ENCODE results near the gene SMG5.

The SMG5 gene

DNA sequence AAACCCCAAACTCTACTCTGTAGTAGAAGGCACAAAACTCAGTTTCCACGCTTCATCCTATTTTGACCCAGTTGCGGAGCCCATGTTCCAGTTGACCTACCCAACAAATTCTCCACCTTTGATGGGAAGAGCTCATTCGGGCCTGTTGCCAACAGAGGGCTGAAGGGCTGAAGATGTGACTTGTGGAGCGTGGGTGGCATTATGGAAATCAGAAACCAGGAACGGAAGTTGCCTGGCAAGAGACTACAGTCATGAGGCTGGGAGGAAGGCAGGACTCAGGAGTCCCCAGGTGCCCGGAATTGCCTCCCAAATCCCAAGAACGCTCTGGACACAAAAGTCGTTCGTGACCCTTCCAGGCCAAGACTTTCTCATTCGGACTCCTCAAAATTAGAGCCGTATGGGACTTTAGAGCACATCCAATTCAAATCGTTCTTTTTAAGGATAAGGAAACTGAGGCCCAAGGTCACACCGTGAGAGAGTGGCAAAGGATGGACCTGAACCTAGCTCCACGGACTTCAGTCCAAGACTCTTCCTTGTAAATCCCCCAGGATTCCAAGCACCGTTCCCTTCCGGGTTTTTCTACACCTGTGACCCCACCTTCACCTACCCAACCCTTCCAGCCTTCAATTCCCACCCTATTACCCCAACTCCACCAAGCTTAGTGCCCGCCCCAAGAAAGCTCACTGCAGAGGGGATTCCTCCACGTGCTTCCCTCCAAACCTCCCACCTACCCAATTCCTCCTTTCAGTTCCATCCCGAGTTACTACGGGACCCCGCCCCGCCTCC lies 739 bp downstream of the SMG5 start:
- in situ Hi-C loops (cut with HindIII; ENCODE audit: low sequenced_read_pairs) = no loop called here

DNA sequence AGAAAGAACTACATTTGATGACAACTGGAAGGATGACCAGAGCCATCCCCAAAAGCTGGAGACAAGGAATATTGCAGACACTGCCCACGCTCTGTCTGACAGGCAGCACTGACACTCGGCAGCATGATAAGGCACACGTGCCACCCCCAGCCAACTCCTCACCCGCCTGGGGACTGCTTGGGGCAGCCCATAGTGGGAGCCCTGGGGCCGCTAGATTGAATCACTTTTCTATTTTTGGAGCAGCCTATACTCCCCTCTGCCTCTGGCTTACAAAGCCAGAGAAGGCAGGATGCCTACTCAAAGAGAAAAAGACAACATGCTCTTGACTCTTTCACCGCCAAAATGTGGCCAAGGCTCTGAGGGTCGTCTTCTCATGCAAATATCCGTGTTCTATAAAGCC lies 1.3 kb downstream of the SMG5 start:
- in situ Hi-C loops (cut with HindIII; ENCODE audit: low sequenced_read_pairs) = no loop called here

GRCh38 chr1:156279837-156280236 lies 2.8 kb downstream of the SMG5 start:
- in situ Hi-C loops (cut with HindIII; ENCODE audit: low sequenced_read_pairs) = no loop called here

DNA sequence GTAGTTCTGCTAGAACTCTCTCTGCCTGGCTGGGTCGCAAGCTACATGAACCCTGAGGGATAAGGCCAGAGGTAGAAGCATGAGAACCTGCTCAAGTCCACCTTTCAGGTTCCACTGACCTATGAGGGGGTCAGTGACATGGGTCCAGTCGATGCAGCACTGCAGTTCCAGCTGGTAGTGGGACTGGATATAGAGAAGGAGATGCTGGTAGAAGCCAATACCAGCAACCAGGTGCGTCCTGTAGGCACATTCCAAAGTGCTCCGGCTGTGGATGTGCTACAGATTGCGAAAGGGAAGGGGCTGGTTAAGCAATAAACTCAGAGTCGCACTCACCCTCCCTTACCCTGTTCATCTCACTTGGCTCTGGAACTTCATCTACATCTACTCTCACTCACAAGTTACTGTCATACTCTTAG lies 5.7 kb downstream of the SMG5 start:
- in situ Hi-C loops (cut with HindIII; ENCODE audit: low sequenced_read_pairs) = no loop called here

DNA sequence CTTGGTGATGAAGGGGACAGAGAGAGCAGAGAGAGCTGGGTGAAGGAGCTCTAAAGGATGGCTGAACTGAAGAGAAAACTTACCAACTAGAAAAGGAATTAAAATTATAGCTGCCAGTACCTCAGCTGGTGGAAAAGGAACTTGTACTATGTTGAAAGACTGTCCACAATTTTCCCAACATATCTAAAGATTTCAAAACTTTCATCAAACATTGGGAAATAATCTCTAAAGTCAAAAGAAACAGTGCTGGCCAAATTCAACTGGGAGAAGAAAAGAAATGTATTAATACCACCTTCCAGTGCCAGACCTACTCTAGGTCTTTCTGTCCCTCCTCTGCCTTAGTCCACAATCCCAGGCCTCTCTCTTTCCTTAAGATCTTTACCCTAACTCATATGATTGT lies 6.1 kb downstream of the SMG5 start:
- in situ Hi-C loops (cut with HindIII; ENCODE audit: low sequenced_read_pairs) = no loop called here

- in situ Hi-C loops (cut with HindIII; ENCODE audit: low sequenced_read_pairs) = no loop called here
Measured at GRCh38 chr1:156270314-156270713, 12.3 kb downstream of the SMG5 start.

DNA sequence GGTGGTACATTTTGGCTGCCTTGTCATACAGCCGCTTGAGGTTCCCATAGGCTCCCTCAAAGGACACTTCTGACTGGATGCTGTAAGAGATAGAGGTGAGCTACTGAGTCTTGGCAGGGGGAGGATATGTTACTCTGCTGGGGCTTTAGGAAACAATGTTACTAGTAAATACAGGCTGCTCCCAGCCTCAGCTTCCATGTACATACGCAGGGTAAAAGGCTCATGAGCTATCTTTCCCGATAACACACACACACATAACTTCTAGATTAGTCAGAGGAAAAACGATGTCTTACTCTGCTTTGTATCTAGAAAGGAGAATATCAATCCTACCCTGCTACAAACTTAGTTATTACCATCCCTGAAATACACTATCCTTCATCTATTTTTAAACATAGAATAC lies 14.3 kb downstream of the SMG5 start:
- in situ Hi-C loops (cut with HindIII; ENCODE audit: low sequenced_read_pairs) = no loop called here

- in situ Hi-C loops (cut with HindIII; ENCODE audit: low sequenced_read_pairs) = no loop called here
Measured at GRCh38 chr1:156266051-156266450, 16.6 kb downstream of the SMG5 start.

GRCh38 chr1:156263288-156263655 lies 19.4 kb downstream of the SMG5 start:
- in situ Hi-C loops (cut with HindIII; ENCODE audit: low sequenced_read_pairs) = no loop called here

DNA sequence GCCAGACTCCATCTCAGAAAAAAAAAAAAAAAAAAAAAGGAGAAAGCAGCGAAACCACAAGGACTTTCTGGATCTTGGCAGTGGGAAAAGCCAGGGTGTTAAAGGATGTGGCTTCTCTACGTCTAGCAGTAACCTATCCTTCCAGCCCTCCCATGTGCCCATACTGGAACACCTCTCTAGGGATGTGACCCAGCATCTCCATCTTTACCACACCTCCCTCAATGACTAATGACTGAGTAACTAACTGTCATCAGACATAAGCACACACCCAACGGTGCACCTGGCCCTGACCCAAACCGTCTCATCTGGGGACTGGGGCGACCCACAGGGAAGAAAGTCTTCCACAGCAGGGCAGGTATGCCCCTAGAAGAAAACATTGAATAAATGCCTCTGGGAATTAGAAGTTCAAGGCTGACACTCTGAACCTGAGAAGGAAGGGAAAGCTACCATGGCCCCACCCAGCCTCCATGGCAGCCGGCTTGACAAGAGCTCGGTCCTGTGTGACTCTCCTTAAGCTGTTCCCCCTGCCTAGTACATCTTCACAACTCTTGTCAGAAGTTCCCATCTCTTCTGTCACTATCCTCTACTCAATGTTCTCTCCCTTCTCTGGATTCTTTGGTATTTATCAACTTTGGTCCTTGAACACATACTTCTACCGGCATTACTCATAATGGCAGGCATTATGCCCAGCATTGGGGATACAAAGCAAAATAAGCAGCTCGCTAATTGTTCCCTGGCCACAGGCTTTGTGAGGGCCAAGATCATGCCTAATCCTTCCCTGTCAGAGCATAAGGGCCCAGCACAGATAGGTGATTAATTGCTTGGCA lies 20.0 kb downstream of the SMG5 start:
- in situ Hi-C loops (cut with HindIII; ENCODE audit: low sequenced_read_pairs) = no loop called here

DNA sequence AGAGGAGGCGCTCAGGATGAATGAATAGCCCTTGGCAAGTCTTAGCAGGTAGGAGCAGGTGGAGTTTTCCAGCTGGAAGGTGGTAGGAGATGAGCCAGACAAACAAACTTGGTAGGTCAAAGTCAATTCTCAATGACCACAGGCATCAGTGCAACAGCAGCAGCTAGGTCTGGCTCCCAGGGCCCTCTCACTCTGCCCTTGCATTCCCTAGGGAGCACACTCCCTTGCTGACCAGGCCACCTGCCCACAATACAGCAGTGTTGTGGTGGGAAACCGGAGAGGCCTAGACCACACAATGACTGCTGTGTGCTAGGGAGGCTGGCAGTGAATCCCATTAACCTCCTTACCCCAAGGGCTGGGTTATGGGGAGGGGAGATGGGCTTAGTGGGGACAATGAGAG lies 21.7 kb downstream of the SMG5 start:
- in situ Hi-C loops (cut with HindIII; ENCODE audit: low sequenced_read_pairs) = no loop called here

- in situ Hi-C loops (cut with HindIII; ENCODE audit: low sequenced_read_pairs) = no loop called here
Measured at GRCh38 chr1:156259805-156260204, 22.8 kb downstream of the SMG5 start.

DNA sequence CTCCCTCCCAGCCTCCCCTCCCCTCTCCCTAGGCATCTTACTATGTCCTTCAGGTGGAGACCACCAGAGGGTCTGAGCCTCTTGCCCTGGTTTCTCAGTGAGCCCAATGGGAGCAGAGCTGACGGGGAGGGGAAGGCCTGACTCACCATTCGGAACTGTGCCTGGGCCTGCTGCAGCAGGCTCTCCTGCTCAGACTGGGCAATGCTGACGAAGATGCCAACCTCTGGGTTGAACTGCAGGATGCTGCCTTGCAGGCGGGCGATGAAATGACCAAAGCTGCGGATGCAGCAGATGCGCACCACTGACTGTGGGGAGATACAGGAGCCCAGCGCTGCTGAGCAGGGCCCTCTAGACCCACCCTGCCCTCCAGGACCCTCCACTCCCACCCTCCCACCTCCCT lies 23.8 kb downstream of the SMG5 start:
- in situ Hi-C loops (cut with HindIII; ENCODE audit: low sequenced_read_pairs) = no loop called here

DNA sequence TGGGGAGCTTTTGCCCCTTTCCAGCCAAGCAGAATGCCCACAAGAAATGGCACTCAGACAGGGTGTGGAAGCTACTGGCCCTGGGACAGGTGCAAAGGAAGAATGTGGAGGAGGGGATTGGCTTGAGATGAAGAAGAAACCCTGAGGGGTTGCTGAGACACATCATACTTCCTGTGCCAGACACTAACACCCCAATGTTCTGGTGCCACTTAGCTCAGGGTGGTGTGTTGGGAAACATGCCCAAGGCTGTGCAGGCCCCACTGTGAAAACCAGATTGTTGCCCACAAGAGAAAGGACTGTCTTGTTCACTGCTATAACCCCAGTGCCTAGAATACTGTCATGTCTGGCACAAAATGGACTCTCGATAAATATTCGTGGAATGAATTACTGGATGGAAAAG lies 24.9 kb downstream of the SMG5 start:
- in situ Hi-C loops (cut with HindIII; ENCODE audit: low sequenced_read_pairs) = no loop called here

- in situ Hi-C loops (cut with HindIII; ENCODE audit: low sequenced_read_pairs) = no loop called here
Measured at GRCh38 chr1:156253634-156254033, 29.0 kb downstream of the SMG5 start.

GRCh38 chr1:156251527-156251926 lies 31.1 kb downstream of the SMG5 start:
- in situ Hi-C loops (cut with HindIII; ENCODE audit: low sequenced_read_pairs) = no loop called here

- in situ Hi-C loops (cut with HindIII; ENCODE audit: low sequenced_read_pairs) = no loop called here
Measured at GRCh38 chr1:156249593-156249992, 33.0 kb downstream of the SMG5 start.

DNA sequence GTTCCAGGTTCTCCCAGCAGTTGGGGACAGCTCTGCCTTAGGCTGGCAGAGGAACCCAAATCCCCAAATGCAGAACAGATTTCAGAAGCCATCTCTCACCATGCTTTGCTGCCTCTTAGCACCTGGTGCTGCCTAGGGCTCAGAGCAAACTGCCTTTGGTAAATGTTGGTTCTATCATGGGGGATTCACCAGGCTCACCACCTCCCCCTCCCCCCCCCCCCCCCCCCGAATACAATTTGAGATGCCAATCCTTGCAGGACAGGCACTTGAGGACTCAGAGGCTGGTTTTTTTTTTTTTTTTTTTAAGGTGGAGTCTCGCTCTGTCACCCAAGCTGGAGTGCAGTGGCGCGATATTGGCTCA lies 34.3 kb downstream of the SMG5 start:
- in situ Hi-C loops (cut with HindIII; ENCODE audit: low sequenced_read_pairs) = no loop called here

- in situ Hi-C loops (cut with HindIII; ENCODE audit: low sequenced_read_pairs) = no loop called here
Measured at GRCh38 chr1:156247460-156248322, 34.9 kb downstream of the SMG5 start, which contains the start of gene PAQR6. Gene PAQR6, minus strand, starts transcription at chr1:156248056. Its CDS starts 1,325 bp downstream, at chr1:156246731.

DNA sequence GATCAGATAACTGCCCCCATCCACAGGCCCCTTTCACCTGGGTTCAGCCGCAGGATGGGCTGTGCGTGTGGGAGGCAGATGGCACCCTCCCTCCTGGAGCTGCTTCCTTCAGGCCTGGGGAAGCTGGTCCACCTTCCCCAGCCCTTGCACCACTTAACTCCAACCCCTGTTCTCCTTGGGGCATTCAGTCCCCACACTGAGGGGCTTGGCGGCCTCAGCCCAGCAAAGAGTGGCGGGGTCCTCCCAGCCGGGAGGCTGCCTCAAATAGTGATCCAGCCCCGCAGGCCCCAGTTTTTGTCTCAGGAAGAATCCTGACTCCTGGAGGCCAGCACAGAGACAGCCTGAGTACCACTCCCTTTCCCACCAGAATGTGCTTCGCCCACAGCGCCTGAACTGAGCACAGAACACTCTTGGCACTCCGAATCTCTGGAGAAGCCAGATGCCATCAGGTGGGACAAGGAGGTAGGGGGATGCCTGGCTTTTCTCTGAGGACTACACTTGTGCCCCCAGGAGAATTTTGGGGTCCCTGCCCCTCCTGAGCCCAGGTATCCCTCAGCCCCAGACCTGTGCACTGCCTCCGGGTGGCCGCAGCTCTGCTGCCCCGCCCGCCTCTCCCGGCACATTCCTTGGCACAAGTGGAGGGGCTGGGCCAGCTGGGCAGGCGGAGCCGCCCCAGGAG lies 35.7 kb downstream of the SMG5 start:
- in situ Hi-C loops (cut with HindIII; ENCODE audit: low sequenced_read_pairs) = no loop called here
